Astrocyte (in vitro differentiated cells and primary cell): ENCODE results near the gene CCDC63.

Experiments used
- CTCF ChIP-seq: IDR thresholded peaks from 2 replicates; pipeline ENCODE4 v1.5.1; 2011; ENCODE audit warnings: low read depth, mild to moderate bottlenecking, inconsistent platforms, low read length, moderate library complexity; ENCODE audit not compliant: insufficient read depth
- EZH2 ChIP-seq: IDR thresholded peaks from 2 replicates; pipeline ENCODE4 v1.6.1; 2012; ENCODE audit warnings: mild to moderate bottlenecking, low read length, inconsistent platforms; ENCODE audit not compliant: insufficient read depth

- TF ChIP-seq CTCF (no peak), EZH2 (no peak)
These were observed 33.5 kb upstream of the CCDC63 start for GRCh38 chr12:110813285-110813684.
